Measurements from ENCODE around the gene CDC23.
"Not testable (repeated sequence)": the region's sequence is repeated elsewhere in the genome, so short reads cannot be mapped to it uniquely, and the experiment has no call there.

The CDC23 gene

GRCh38 chr5:138213161-138214029 lies at the start of gene CDC23:
TSS of gene CDC23 (minus strand) at chr5:138213323. CDS start at chr5:138213312, 11 bp downstream.
- H3K36me3 Mint-ChIP-seq, result peaks cover 6 to 9% of the 10 kb centered on the region in 2 donors
- H3K4me1 Mint-ChIP-seq, result peaks cover 8 to 22% of the 10 kb centered on the region in 2 donors
- H3K27ac Mint-ChIP-seq, result peak within 1 kb of the TSS; percentile 98
- H3K27me3 Mint-ChIP-seq, result no peaks in the 10 kb centered on the region
- H3K9me3 Mint-ChIP-seq, result no peaks in the 10 kb centered on the region
- peak; percentile 98 to 99 for ATAC-seq (replicated peaks)
- peak within 1 kb of the TSS; percentile 97 for H3K4me3 Mint-ChIP-seq
- DNase-seq, result peak; percentile 91

GRCh38 chr5:138258704-138259292 lies 45.7 kb upstream of the CDC23 start:
- DNase-seq (no peak), ATAC-seq (replicated peaks) (no peak)
- peaks cover 15 to 17% of the 10 kb centered on the region in 2 donors for H3K27me3 Mint-ChIP-seq
- H3K36me3 Mint-ChIP-seq, result no peaks in the 10 kb centered on the region
- no peaks in the 10 kb centered on the region for H3K4me1 Mint-ChIP-seq
- no peak overlapping the region for H3K27ac Mint-ChIP-seq
- no peaks in the 10 kb centered on the region for H3K9me3 Mint-ChIP-seq
- H3K4me3 Mint-ChIP-seq, result no peak overlapping the region

GRCh38 chr5:138257583-138257982 lies 44.5 kb upstream of the CDC23 start:
- Mint-ChIP-seq H3K27me3 (peaks cover 22 to 25% of the 10 kb centered on the region in 2 donors), H3K27ac (no peak overlapping the region), H3K4me3 (no peak overlapping the region), H3K9me3 (no peaks in the 10 kb centered on the region), H3K36me3 (no peaks in the 10 kb centered on the region), H3K4me1 (peaks cover 8 to 9% of the 10 kb centered on the region in 2 donors)
- DNase-seq (no peak), ATAC-seq (replicated peaks) (no peak)

GRCh38 chr5:138252944-138253343 lies 39.8 kb upstream of the CDC23 start:
- Mint-ChIP-seq H3K27me3 (peaks cover 10 to 20% of the 10 kb centered on the region in 2 donors), H3K4me1 (peaks cover 10 to 12% of the 10 kb centered on the region in 2 donors), H3K27ac (no peak overlapping the region), H3K36me3 (no peaks in the 10 kb centered on the region), H3K9me3 (no peaks in the 10 kb centered on the region), H3K4me3 (no peak overlapping the region)
- DNase-seq, result no peak
- ATAC-seq (replicated peaks), result peak; percentile 76 to 96

- H3K4me3 Mint-ChIP-seq; H3K27ac Mint-ChIP-seq; DNase-seq; H3K4me1 Mint-ChIP-seq; H3K9me3 Mint-ChIP-seq; ATAC-seq (replicated peaks); H3K36me3 Mint-ChIP-seq: not testable (repeated sequence)
- H3K27me3 Mint-ChIP-seq, result peaks cover 18 to 30% of the 10 kb centered on the region in 2 donors
These were observed 34.7 kb upstream of the CDC23 start for GRCh38 chr5:138247800-138248199.

GRCh38 chr5:138246822-138247221 lies 33.7 kb upstream of the CDC23 start:
- peaks cover 18 to 28% of the 10 kb centered on the region in 2 donors for H3K27me3 Mint-ChIP-seq
- H3K4me1 Mint-ChIP-seq, result peaks cover 4 to 6% of the 10 kb centered on the region in 2 donors
- DNase-seq (no peak), ATAC-seq (replicated peaks) (no peak)
- no peak overlapping the region for H3K27ac Mint-ChIP-seq
- no peaks in the 10 kb centered on the region for H3K36me3 Mint-ChIP-seq
- no peak overlapping the region for H3K4me3 Mint-ChIP-seq
- no peaks in the 10 kb centered on the region for H3K9me3 Mint-ChIP-seq

GRCh38 chr5:138246334-138246733 lies 33.2 kb upstream of the CDC23 start:
- Mint-ChIP-seq H3K36me3 (no peaks in the 10 kb centered on the region), H3K9me3 (no peaks in the 10 kb centered on the region), H3K27me3 (peaks cover 19 to 29% of the 10 kb centered on the region in 2 donors), H3K4me3 (no peak overlapping the region), H3K4me1 (peaks cover 6 to 11% of the 10 kb centered on the region in 2 donors), H3K27ac (no peak overlapping the region)
- DNase-seq (no peak), ATAC-seq (replicated peaks) (no peak)

- DNase-seq, result no peak
- Mint-ChIP-seq H3K4me3 (no peak overlapping the region), H3K27me3 (peaks cover 25 to 35% of the 10 kb centered on the region in 2 donors), H3K36me3 (no peaks in the 10 kb centered on the region), H3K27ac (no peak overlapping the region), H3K9me3 (no peaks in the 10 kb centered on the region), H3K4me1 (peaks cover 12 to 17% of the 10 kb centered on the region in 2 donors)
- ATAC-seq (replicated peaks), result no peak
These were observed 32.6 kb upstream of the CDC23 start for GRCh38 chr5:138245717-138246116.

- Mint-ChIP-seq H3K27ac (no peak overlapping the region), H3K4me3 (no peak overlapping the region), H3K36me3 (no peaks in the 10 kb centered on the region), H3K4me1 (peaks cover 20 to 25% of the 10 kb centered on the region in 2 donors), H3K9me3 (no peaks in the 10 kb centered on the region), H3K27me3 (peaks cover 34 to 48% of the 10 kb centered on the region in 2 donors)
- DNase-seq (no peak), ATAC-seq (replicated peaks) (no peak)
These were observed 30.7 kb upstream of the CDC23 start for GRCh38 chr5:138243794-138244193.

- H3K4me3 Mint-ChIP-seq, result peak overlapping the region; percentile 52 to 57
- DNase-seq, result no peak
- no peaks in the 10 kb centered on the region for H3K36me3 Mint-ChIP-seq
- H3K27ac Mint-ChIP-seq, result no peak overlapping the region
- ATAC-seq (replicated peaks), result peak; percentile 19 to 23
- peaks cover 34 to 50% of the 10 kb centered on the region in 2 donors for H3K27me3 Mint-ChIP-seq
- peaks cover 20 to 25% of the 10 kb centered on the region in 2 donors for H3K4me1 Mint-ChIP-seq
- H3K9me3 Mint-ChIP-seq, result no peaks in the 10 kb centered on the region
These were observed 28.8 kb upstream of the CDC23 start for GRCh38 chr5:138241688-138242571.

GRCh38 chr5:138240650-138241385 lies 27.7 kb upstream of the CDC23 start:
- Mint-ChIP-seq H3K27me3 (peaks cover 30 to 50% of the 10 kb centered on the region in 2 donors), H3K27ac (peak overlapping the region; percentile 65), H3K9me3 (no peaks in the 10 kb centered on the region), H3K4me1 (peaks cover 20 to 25% of the 10 kb centered on the region in 2 donors), H3K36me3 (no peaks in the 10 kb centered on the region), H3K4me3 (peak overlapping the region; percentile 52 to 57)
- ATAC-seq (replicated peaks) (peak; percentile 76 to 78), DNase-seq (peak; percentile 16)

GRCh38 chr5:138238034-138238433 lies 24.9 kb upstream of the CDC23 start:
- Mint-ChIP-seq H3K4me3 (no peak overlapping the region), H3K36me3 (no peaks in the 10 kb centered on the region), H3K27ac (no peak overlapping the region), H3K27me3 (peaks cover 21 to 36% of the 10 kb centered on the region in 2 donors), H3K9me3 (no peaks in the 10 kb centered on the region), H3K4me1 (peaks cover 20 to 25% of the 10 kb centered on the region in 2 donors)
- ATAC-seq (replicated peaks) (no peak), DNase-seq (no peak)

GRCh38 chr5:138234651-138235050 lies 21.5 kb upstream of the CDC23 start:
- ATAC-seq (replicated peaks) (no peak), DNase-seq (no peak)
- Mint-ChIP-seq H3K4me1 (peaks cover 3 to 4% of the 10 kb centered on the region in 2 donors), H3K27ac (no peak overlapping the region), H3K36me3 (no peaks in the 10 kb centered on the region), H3K4me3 (no peak overlapping the region), H3K9me3 (no peaks in the 10 kb centered on the region), H3K27me3 (peaks cover 16 to 28% of the 10 kb centered on the region in 2 donors)
